ENCODE measurements around the gene CPT2. TPM values are rescaled to one million over a fixed set of nuclear protein-coding genes. Genes with fewer than 3 reads are reported as not detected.
A peak's percentile ranks its signal among the peaks of the same experiment; 100 is the strongest.

Gene CPT2
- total and polyA plus RNA-seq, 9 of the 15 experiments (the other 6 are each of a cell fraction or from before 2014, with no cell fraction given): 7.6 to 25.1 (median 16.8) TPM

GRCh38 chr1:53220171-53220961 is 23.7 kb downstream of the CPT2 start, which contains the start of gene CZIB (continued):
- TF ChIP-seq REST (IDR thresholded peaks at IDR 0.05; ENCODE audit: borderline replicate concordance): peak; percentile 54; the same call in 1 of the 2 replicates
- TF ChIP-seq REST (CRISPR knock-in tag; IDR thresholded peaks at IDR 0.05; ENCODE audit: low read depth): 0 out of 2 replicates have a peak, but pooled peaks have one; percentile 59
- no peak for TF ChIP-seq RAD51 (IDR thresholded peaks at IDR 0.05; ENCODE audit: borderline replicate concordance, low read depth)
- TF ChIP-seq THRAP3 (IDR thresholded peaks at IDR 0.05; ENCODE audit: borderline replicate concordance): no peak
- TF ChIP-seq NBN (IDR thresholded peaks at IDR 0.05; ENCODE audit: low read depth): peak; percentile 90
- no peak for TF ChIP-seq BCLAF1 (IDR thresholded peaks at IDR 0.05; ENCODE audit: borderline replicate concordance in 1 of 2, control insufficient read depth in 1 of 2, low read depth in 2 of 2, low read length in 1 of 2)
- TF ChIP-seq ADNP (tag; IDR thresholded peaks at IDR 0.05): no peak
- no peak for TF ChIP-seq SMAD1 (IDR thresholded peaks at IDR 0.05; ENCODE audit: low read depth, low read length, partially characterized antibody)
- peak; percentile 87 for TF ChIP-seq FIP1L1 (IDR thresholded peaks at IDR 0.05; ENCODE audit: low read depth, low read length, poor library complexity, severe bottlenecking)
- peak; percentile 68; the same call in 1 of the 2 replicates for TF ChIP-seq ZBTB17 (CRISPR knock-in tag; IDR thresholded peaks at IDR 0.05)
- no peak for TF ChIP-seq ZNF785 (CRISPR knock-in tag; IDR thresholded peaks at IDR 0.05)
- TF ChIP-seq ARID3A (IDR thresholded peaks at IDR 0.05; ENCODE audit: borderline replicate concordance, low read depth, low read length): 0 out of 2 replicates have a peak, but pooled peaks have one; percentile 22
- TF ChIP-seq SMARCA5 (IDR thresholded peaks at IDR 0.05): no peak
- TF ChIP-seq ZNF668 (CRISPR knock-in tag; IDR thresholded peaks at IDR 0.05): no peak
- peak in 1 of 2 experiments; percentile 20; a peak in 1 of 4 replicates for TF ChIP-seq KDM1A (IDR thresholded peaks at IDR 0.05)
